Measurements from ENCODE around the gene SMC5.

- TF ChIP-seq, protein P1, sequence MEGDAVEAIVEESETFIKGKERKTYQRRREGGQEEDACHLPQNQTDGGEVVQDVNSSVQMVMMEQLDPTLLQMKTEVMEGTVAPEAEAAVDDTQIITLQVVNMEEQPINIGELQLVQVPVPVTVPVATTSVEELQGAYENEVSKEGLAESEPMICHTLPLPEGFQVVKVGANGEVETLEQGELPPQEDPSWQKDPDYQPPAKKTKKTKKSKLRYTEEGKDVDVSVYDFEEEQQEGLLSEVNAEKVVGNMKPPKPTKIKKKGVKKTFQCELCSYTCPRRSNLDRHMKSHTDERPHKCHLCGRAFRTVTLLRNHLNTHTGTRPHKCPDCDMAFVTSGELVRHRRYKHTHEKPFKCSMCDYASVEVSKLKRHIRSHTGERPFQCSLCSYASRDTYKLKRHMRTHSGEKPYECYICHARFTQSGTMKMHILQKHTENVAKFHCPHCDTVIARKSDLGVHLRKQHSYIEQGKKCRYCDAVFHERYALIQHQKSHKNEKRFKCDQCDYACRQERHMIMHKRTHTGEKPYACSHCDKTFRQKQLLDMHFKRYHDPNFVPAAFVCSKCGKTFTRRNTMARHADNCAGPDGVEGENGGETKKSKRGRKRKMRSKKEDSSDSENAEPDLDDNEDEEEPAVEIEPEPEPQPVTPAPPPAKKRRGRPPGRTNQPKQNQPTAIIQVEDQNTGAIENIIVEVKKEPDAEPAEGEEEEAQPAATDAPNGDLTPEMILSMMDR (IDR thresholded peaks at IDR 0.05) = no peak
- TF ChIP-seq, protein P2, sequence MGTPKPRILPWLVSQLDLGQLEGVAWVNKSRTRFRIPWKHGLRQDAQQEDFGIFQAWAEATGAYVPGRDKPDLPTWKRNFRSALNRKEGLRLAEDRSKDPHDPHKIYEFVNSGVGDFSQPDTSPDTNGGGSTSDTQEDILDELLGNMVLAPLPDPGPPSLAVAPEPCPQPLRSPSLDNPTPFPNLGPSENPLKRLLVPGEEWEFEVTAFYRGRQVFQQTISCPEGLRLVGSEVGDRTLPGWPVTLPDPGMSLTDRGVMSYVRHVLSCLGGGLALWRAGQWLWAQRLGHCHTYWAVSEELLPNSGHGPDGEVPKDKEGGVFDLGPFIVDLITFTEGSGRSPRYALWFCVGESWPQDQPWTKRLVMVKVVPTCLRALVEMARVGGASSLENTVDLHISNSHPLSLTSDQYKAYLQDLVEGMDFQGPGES (IDR thresholded peaks at IDR 0.05; ENCODE audit: low read depth, low read length) = no peak
- TF ChIP-seq EZH2phosphoT487 (IDR thresholded peaks at IDR 0.05; ENCODE audit: borderline replicate concordance, low read depth) (no peak), TCF12 (IDR thresholded peaks at IDR 0.05) (no peak), REST (IDR thresholded peaks at IDR 0.05; ENCODE audit: low read depth, low read length) (no peak), ELF1 (IDR thresholded peaks at IDR 0.05) (no peak), POLR2AphosphoS5 (IDR thresholded peaks at IDR 0.05; ENCODE audit: low read depth, low read length) (no peak), JUND (IDR thresholded peaks at IDR 0.05) (no peak), FOXM1 (IDR thresholded peaks at IDR 0.05; ENCODE audit: low read depth) (no peak), MEF2A (IDR thresholded peaks at IDR 0.05; ENCODE audit: borderline replicate concordance, low read depth) (no peak)
- TF ChIP-seq, protein P3, sequence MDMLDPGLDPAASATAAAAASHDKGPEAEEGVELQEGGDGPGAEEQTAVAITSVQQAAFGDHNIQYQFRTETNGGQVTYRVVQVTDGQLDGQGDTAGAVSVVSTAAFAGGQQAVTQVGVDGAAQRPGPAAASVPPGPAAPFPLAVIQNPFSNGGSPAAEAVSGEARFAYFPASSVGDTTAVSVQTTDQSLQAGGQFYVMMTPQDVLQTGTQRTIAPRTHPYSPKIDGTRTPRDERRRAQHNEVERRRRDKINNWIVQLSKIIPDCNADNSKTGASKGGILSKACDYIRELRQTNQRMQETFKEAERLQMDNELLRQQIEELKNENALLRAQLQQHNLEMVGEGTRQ (IDR thresholded peaks at IDR 0.05; ENCODE audit: borderline replicate concordance, low read depth, low read length) = no peak
- TF ChIP-seq, protein P4, sequence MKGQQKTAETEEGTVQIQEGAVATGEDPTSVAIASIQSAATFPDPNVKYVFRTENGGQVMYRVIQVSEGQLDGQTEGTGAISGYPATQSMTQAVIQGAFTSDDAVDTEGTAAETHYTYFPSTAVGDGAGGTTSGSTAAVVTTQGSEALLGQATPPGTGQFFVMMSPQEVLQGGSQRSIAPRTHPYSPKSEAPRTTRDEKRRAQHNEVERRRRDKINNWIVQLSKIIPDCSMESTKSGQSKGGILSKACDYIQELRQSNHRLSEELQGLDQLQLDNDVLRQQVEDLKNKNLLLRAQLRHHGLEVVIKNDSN (IDR thresholded peaks at IDR 0.05; ENCODE audit: borderline replicate concordance, low read depth) = no peak
Measured at GRCh38 chr9:70232476-70232875, 26.3 kb upstream of the SMC5 start.
